ENCODE measurements around the gene HIKESHI. TPM values are rescaled to one million over a fixed set of nuclear protein-coding genes. Genes with fewer than 3 reads are reported as not detected.

Gene HIKESHI
- total and polyA plus RNA-seq, 2 of the 8 experiments (the other 6 are each of a cell fraction or from before 2014, with no cell fraction given): 65.4 to 90.2 TPM

GRCh38 chr11:86395061-86395551 lies 93.1 kb downstream of the HIKESHI start (continued):
- TF ChIP-seq, protein P1, sequence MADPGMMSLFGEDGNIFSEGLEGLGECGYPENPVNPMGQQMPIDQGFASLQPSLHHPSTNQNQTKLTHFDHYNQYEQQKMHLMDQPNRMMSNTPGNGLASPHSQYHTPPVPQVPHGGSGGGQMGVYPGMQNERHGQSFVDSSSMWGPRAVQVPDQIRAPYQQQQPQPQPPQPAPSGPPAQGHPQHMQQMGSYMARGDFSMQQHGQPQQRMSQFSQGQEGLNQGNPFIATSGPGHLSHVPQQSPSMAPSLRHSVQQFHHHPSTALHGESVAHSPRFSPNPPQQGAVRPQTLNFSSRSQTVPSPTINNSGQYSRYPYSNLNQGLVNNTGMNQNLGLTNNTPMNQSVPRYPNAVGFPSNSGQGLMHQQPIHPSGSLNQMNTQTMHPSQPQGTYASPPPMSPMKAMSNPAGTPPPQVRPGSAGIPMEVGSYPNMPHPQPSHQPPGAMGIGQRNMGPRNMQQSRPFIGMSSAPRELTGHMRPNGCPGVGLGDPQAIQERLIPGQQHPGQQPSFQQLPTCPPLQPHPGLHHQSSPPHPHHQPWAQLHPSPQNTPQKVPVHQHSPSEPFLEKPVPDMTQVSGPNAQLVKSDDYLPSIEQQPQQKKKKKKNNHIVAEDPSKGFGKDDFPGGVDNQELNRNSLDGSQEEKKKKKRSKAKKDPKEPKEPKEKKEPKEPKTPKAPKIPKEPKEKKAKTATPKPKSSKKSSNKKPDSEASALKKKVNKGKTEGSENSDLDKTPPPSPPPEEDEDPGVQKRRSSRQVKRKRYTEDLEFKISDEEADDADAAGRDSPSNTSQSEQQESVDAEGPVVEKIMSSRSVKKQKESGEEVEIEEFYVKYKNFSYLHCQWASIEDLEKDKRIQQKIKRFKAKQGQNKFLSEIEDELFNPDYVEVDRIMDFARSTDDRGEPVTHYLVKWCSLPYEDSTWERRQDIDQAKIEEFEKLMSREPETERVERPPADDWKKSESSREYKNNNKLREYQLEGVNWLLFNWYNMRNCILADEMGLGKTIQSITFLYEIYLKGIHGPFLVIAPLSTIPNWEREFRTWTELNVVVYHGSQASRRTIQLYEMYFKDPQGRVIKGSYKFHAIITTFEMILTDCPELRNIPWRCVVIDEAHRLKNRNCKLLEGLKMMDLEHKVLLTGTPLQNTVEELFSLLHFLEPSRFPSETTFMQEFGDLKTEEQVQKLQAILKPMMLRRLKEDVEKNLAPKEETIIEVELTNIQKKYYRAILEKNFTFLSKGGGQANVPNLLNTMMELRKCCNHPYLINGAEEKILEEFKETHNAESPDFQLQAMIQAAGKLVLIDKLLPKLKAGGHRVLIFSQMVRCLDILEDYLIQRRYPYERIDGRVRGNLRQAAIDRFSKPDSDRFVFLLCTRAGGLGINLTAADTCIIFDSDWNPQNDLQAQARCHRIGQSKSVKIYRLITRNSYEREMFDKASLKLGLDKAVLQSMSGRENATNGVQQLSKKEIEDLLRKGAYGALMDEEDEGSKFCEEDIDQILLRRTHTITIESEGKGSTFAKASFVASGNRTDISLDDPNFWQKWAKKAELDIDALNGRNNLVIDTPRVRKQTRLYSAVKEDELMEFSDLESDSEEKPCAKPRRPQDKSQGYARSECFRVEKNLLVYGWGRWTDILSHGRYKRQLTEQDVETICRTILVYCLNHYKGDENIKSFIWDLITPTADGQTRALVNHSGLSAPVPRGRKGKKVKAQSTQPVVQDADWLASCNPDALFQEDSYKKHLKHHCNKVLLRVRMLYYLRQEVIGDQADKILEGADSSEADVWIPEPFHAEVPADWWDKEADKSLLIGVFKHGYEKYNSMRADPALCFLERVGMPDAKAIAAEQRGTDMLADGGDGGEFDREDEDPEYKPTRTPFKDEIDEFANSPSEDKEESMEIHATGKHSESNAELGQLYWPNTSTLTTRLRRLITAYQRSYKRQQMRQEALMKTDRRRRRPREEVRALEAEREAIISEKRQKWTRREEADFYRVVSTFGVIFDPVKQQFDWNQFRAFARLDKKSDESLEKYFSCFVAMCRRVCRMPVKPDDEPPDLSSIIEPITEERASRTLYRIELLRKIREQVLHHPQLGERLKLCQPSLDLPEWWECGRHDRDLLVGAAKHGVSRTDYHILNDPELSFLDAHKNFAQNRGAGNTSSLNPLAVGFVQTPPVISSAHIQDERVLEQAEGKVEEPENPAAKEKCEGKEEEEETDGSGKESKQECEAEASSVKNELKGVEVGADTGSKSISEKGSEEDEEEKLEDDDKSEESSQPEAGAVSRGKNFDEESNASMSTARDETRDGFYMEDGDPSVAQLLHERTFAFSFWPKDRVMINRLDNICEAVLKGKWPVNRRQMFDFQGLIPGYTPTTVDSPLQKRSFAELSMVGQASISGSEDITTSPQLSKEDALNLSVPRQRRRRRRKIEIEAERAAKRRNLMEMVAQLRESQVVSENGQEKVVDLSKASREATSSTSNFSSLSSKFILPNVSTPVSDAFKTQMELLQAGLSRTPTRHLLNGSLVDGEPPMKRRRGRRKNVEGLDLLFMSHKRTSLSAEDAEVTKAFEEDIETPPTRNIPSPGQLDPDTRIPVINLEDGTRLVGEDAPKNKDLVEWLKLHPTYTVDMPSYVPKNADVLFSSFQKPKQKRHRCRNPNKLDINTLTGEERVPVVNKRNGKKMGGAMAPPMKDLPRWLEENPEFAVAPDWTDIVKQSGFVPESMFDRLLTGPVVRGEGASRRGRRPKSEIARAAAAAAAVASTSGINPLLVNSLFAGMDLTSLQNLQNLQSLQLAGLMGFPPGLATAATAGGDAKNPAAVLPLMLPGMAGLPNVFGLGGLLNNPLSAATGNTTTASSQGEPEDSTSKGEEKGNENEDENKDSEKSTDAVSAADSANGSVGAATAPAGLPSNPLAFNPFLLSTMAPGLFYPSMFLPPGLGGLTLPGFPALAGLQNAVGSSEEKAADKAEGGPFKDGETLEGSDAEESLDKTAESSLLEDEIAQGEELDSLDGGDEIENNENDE (IDR thresholded peaks at IDR 0.05; ENCODE audit: insufficient replicate concordance, low read length): no peak
- TF ChIP-seq FOSL1 (IDR thresholded peaks at IDR 0.05; ENCODE audit: insufficient read depth, low read depth, low read length) (no peak), SP1 (IDR thresholded peaks at IDR 0.05; ENCODE audit: low read depth, low read length) (no peak), CHD1 (IDR thresholded peaks at IDR 0.05; ENCODE audit: low read depth, low read length) (no peak), POLR2AphosphoS5 (IDR thresholded peaks at IDR 0.05; ENCODE audit: low read depth, low read length) (no peak), PHF8 (conservative IDR thresholded peaks at IDR 0.05; ENCODE audit: low read depth, low read length) (no peak), HDAC2 (IDR thresholded peaks at IDR 0.05; ENCODE audit: borderline replicate concordance in 1 of 2, low read depth in 2 of 2, low read length in 2 of 2) (no peak), EGR1 (IDR thresholded peaks at IDR 0.05; ENCODE audit: borderline replicate concordance, low read depth, low read length) (no peak), JUN (IDR thresholded peaks at IDR 0.05; ENCODE audit: low read depth, low read length) (no peak), MAFK (IDR thresholded peaks at IDR 0.05; ENCODE audit: low read depth, low read length) (no peak)
- TF ChIP-seq, protein P2, sequence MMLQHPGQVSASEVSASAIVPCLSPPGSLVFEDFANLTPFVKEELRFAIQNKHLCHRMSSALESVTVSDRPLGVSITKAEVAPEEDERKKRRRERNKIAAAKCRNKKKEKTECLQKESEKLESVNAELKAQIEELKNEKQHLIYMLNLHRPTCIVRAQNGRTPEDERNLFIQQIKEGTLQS (IDR thresholded peaks at IDR 0.05; ENCODE audit: insufficient read depth, low read depth, low read length): no peak
